HCT116 (cell line): ENCODE data around the gene LSM2. TPM values are rescaled to one million over a fixed set of nuclear protein-coding genes. Genes with fewer than 3 reads are reported as not detected.

ENCODE experiments used
- ATAC-seq: fragments of 200-7000 bp; cut with Tn5 transposase; 2 replicates; pipeline ENCODE4 v1.9.1; 2020; ENCODE audit warnings: mild to moderate bottlenecking, moderate library complexity
- BruUV-seq: library from RNA; stranded (reverse); fragments of 400-500 nt; replicated peaks from 2 replicates; lab custom pipeline; 2021; lab: Mats Ljungman, UMichigan
- CTCF ChIA-PET: fragments of 300-600 bp; sonication (Branson Sonifier 250); formaldehyde crosslinking; loops from one replicate; lab custom pipeline; 2021; ENCODE audit warnings: antibody characterized with exemption; lab: Charles Lee
- POLR2A ChIA-PET: fragments of 300-600, 350-600 bp; sonication (Branson Sonifier 250); formaldehyde crosslinking; loops from one replicate; lab custom pipeline; 2021; ENCODE audit warnings: antibody characterized with exemption; lab: Charles Lee
- RAD21 ChIA-PET, 2 experiments: fragments of 300-600 bp; sonication (Branson Sonifier 250); formaldehyde crosslinking; loops; one replicate each; lab custom pipeline; 2023; ENCODE audit warnings: low total read pairs in 2 of 2; ENCODE audit not compliant: uncharacterized antibody in 2 of 2, unreplicated experiment in 2 of 2, low non-redundant PET in 1 of 2; lab: Charles Lee
- DNase-seq: peaks from one replicate; pipeline ENCODE4 v3.0.0-alpha.2; 2010; ENCODE audit warnings: low read depth, low spot score
- H2AFZ ChIP-seq: fragments of 200-600 bp; shearing (Covaris generic), sonication (generic); 2 replicates; pipeline ENCODE4 v1.6.1; 2017; ENCODE audit warnings: low read depth, mixed run types, mixed read lengths, antibody characterized with exemption, low read length; ENCODE audit not compliant: poor library complexity, severe bottlenecking
- H3K27ac ChIP-seq: 2 replicates; pipeline ENCODE4 v1.5.1; 2012; ENCODE audit warnings: low read depth, low read length
- H3K27me3 ChIP-seq: fragments of 200-600 bp; sonication (generic); 2 replicates; pipeline ENCODE4 v1.6.1; 2016; ENCODE audit warnings: mixed run types, low read length, mixed read lengths; ENCODE audit not compliant: insufficient read depth
- H3K36me3 ChIP-seq, 2 experiments: fragments of 200-500 bp in 1 of 2; fragments of 200-600 bp in 1 of 2; sonication (Bioruptor generic) in 1 of 2; sonication (generic) in 1 of 2; 2 replicates each; pipeline versions ENCODE4 v1.5.1 to v1.6.1; 2014 to 2016; ENCODE audit warnings: low read length in 2 of 2, inconsistent platforms in 1 of 2, mixed read lengths in 1 of 2, mixed run types in 1 of 2; ENCODE audit not compliant: insufficient read depth in 2 of 2, control insufficient read depth in 1 of 2
- H3K4me1 ChIP-seq, 2 experiments: fragments of 200-600 bp in 1 of 2; sonication (generic) in 1 of 2; 2 replicates each; pipeline versions ENCODE4 v1.5.1 to v1.6.1; 2012 to 2017; ENCODE audit warnings: low read length in 2 of 2, inconsistent platforms in 1 of 2, mild to moderate bottlenecking in 1 of 2, mixed read lengths in 1 of 2, mixed run types in 1 of 2, moderate library complexity in 1 of 2; ENCODE audit not compliant: insufficient read depth in 2 of 2, control insufficient read depth in 1 of 2
- H3K4me2 ChIP-seq: fragments of 200-600 bp; sonication (generic); 2 replicates; pipeline ENCODE4 v1.6.1; 2017; ENCODE audit warnings: mixed run types, low read length, mixed read lengths
- H3K4me3 ChIP-seq, 2 experiments: fragments of 200-600 bp in 1 of 2; sonication (generic) in 1 of 2; replicated peaks in 1 of 2; 2 replicates each; pipeline ENCODE4 v1.5.1; 2011 to 2016; ENCODE audit warnings: low read length in 2 of 2, control low read depth in 1 of 2, low read depth in 1 of 2, mild to moderate bottlenecking in 1 of 2, mixed read lengths in 1 of 2, mixed run types in 1 of 2
- H3K79me2 ChIP-seq: fragments of 200-600 bp; sonication (generic); 2 replicates; pipeline ENCODE4 v1.6.1; 2017; ENCODE audit warnings: mild to moderate bottlenecking, mixed run types, low read length, moderate library complexity, mixed read lengths; ENCODE audit not compliant: insufficient read depth
- H3K9ac ChIP-seq: fragments of 200-600 bp; sonication (generic); 2 replicates; pipeline ENCODE4 v1.6.1; 2016; ENCODE audit warnings: low read length, mixed read lengths
- H3K9me2 ChIP-seq: fragments of 200-600 bp; sonication (generic), shearing (Covaris generic); 2 replicates; pipeline ENCODE4 v1.6.1; 2017; ENCODE audit warnings: mixed run types, mild to moderate bottlenecking, moderate library complexity; ENCODE audit not compliant: insufficient read depth
- H3K9me3 ChIP-seq, 2 experiments: fragments of 200-500 bp in 1 of 2; fragments of 200-600 bp in 1 of 2; sonication (Bioruptor generic) in 1 of 2; sonication (generic) in 1 of 2; 2 replicates each; pipeline ENCODE4 v1.6.1; 2014 to 2017; ENCODE audit warnings: low read length in 2 of 2, mixed read lengths in 2 of 2, inconsistent platforms in 1 of 2, low read depth in 1 of 2, mild to moderate bottlenecking in 1 of 2, mixed run types in 1 of 2, moderate library complexity in 1 of 2; ENCODE audit not compliant: control insufficient read depth in 1 of 2, insufficient read depth in 1 of 2
- H4K20me1 ChIP-seq: fragments of 200-600 bp; sonication (generic), shearing (Covaris generic); 2 replicates; pipeline ENCODE4 v1.6.1; 2017; ENCODE audit warnings: mixed run types, mild to moderate bottlenecking, moderate library complexity; ENCODE audit not compliant: insufficient read depth
- CBX3 ChIP-seq: IDR thresholded peaks from 2 replicates; pipeline ENCODE4 v1.6.1; 2012; ENCODE audit warnings: low read depth
- ELF1 ChIP-seq: IDR thresholded peaks from 2 replicates; pipeline ENCODE4 v1.6.1; 2012; ENCODE audit warnings: low read depth, borderline replicate concordance
- FOSL1 ChIP-seq: IDR thresholded peaks from 2 replicates; pipeline ENCODE4 v1.6.1; 2012; ENCODE audit warnings: low read depth
- JUND ChIP-seq: IDR thresholded peaks from 2 replicates; pipeline ENCODE4 v1.6.1; 2012
- POLR2A ChIP-seq: IDR thresholded peaks from 2 replicates; pipeline ENCODE4 v1.7.0; 2011; ENCODE audit warnings: borderline replicate concordance; ENCODE audit not compliant: insufficient read depth, insufficient read length; ENCODE audit errors: extremely low read depth
- POLR2AphosphoS5 ChIP-seq: IDR thresholded peaks from 2 replicates; pipeline ENCODE4 v1.6.1; 2011; ENCODE audit warnings: mild to moderate bottlenecking, low read depth, low read length, moderate library complexity
- SIN3A ChIP-seq: IDR thresholded peaks from 2 replicates; pipeline ENCODE4 v1.6.1; 2012; ENCODE audit warnings: low read depth
- ZFX ChIP-seq: fragments of 450-650 bp; IDR thresholded peaks from 2 replicates; pipeline ENCODE4 v1.6.1; 2017
- intact Hi-C: fragments of 100-400 bp; cut with micrococcal nuclease; formaldehyde crosslinking; loops from 2 replicates; pipeline ENCODE4 v1.10.0; 2022
- total RNA-seq: library from RNA; stranded (reverse); gene quantifications from one replicate; pipeline ENCODE4 v1.2.1, GENCODE V29; 2021; ENCODE audit not compliant: unreplicated experiment
- TF ChIP-seq, protein P1 (sequence below), 3 experiments: fragments of 200-600 bp in 1 of 3; sonication (generic) in 1 of 3; IDR thresholded peaks in 2 of 3; conservative IDR thresholded peaks in 1 of 3; 2 replicates each; pipeline ENCODE4 v1.5.1; 2012 to 2017; ENCODE audit warnings: low read depth in 2 of 3, low read length in 2 of 3, antibody characterized with exemption in 1 of 3, borderline replicate concordance in 1 of 3, control low read depth in 1 of 3, mild to moderate bottlenecking in 1 of 3, mixed read lengths in 1 of 3, mixed run types in 1 of 3, moderate library complexity in 1 of 3; ENCODE audit not compliant: insufficient read depth in 1 of 3
- TF ChIP-seq, protein P2 (sequence below): IDR thresholded peaks from 2 replicates; pipeline ENCODE4 v1.6.1; 2011; ENCODE audit warnings: mild to moderate bottlenecking, low read length, moderate library complexity; ENCODE audit not compliant: insufficient replicate concordance; ENCODE audit errors: extremely low read depth

The LSM2 gene
- total RNA-seq, 1 experiment from 2014 or later = 89.7 TPM

DNA sequence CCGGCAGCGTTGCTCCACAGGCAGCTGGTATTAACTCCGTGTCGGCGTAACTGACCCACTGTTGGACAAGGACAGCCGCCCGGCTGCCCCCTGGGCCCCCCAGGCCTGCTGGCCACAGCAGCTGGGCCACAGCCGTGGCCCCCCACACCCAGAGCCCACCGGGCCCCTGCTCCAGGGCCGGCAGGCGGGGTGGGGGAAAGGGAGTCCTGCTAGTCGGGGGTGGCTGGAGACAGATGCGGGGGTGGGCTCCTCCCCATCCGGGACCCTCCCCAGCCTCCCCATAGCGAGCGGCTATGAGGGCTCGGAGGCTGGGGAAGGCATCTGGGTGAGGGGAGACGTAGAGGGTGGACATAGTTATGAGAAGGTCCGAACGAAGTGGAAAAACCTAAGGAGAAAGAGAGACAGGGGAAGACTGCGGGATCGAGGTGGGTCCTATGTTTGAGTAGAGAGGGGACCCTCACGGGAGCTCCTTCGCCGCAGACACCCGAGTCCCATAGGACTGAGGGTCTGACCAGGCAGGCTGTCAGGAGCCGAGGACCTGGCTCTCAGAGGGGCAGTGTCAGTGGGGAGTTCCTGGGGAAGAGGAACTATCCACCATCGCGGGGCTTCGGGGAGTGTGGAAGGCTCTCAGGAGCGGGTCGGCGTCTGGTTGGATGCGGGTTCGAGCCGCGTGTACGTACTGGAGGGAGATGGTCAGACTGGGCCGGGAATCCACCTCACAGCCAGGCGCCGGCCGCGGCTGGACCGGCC lies 11.7 kb downstream of the LSM2 start:
- CTCF ChIA-PET = interaction anchor here (1.1 to 1.8 kb wide), 5 partner anchors 11 to 111 kb away, joined by 3 to 16 read pairs (median 5); partner anchors contain the start of genes HSPA1B, LSM2 and VWA7
- Histone ChIP-seq H3K9me3 (no peaks in the 10 kb centered on the region), H3K27ac (peak overlapping the region; percentile 98), H3K4me1 (peaks cover 24 to 45% of the 10 kb centered on the region in 2 experiments), H3K36me3 (peaks cover 8 to 22% of the 10 kb centered on the region in 2 experiments; a peak in 3 of 4 replicates), H3K9ac (peak overlapping the region; percentile 97), H4K20me1 (no peaks in the 10 kb centered on the region), H3K9me2 (no peaks in the 10 kb centered on the region), H2AFZ (no peak overlapping the region), H3K4me3 (peak overlapping the region; percentile 70 to 93), H3K79me2 (peaks cover 52% of the 10 kb centered on the region), H3K4me2 (peak overlapping the region; percentile 99), H3K27me3 (no peaks in the 10 kb centered on the region)
- RAD21 ChIA-PET = interaction anchor here in 1 of 2 experiments (1.6 kb wide), 1 partner anchor 32 kb away, joined by 5 read pairs; the partner anchor contains the start of gene HSPA1B
- POLR2A ChIA-PET = interaction anchor here (0.6 to 2.4 kb wide), 8 partner anchors 10 to 92 kb away, joined by 3 to 19 read pairs (median 5); partner anchors contain the start of genes ABHD16A, HSPA1B, LSM2 and VWA7
- ATAC-seq (peak; percentile 49), DNase-seq (no peak)
- TF ChIP-seq ZFX = peak; percentile 22; the same call in 1 of the 2 replicates
- TF ChIP-seq, protein P1, sequence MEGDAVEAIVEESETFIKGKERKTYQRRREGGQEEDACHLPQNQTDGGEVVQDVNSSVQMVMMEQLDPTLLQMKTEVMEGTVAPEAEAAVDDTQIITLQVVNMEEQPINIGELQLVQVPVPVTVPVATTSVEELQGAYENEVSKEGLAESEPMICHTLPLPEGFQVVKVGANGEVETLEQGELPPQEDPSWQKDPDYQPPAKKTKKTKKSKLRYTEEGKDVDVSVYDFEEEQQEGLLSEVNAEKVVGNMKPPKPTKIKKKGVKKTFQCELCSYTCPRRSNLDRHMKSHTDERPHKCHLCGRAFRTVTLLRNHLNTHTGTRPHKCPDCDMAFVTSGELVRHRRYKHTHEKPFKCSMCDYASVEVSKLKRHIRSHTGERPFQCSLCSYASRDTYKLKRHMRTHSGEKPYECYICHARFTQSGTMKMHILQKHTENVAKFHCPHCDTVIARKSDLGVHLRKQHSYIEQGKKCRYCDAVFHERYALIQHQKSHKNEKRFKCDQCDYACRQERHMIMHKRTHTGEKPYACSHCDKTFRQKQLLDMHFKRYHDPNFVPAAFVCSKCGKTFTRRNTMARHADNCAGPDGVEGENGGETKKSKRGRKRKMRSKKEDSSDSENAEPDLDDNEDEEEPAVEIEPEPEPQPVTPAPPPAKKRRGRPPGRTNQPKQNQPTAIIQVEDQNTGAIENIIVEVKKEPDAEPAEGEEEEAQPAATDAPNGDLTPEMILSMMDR (IDR thresholded peaks at IDR 0.05 in 2 of 3, conservative IDR thresholded peaks at IDR 0.05 in 1 of 3; ENCODE audit: borderline replicate concordance in 1 of 3, insufficient read depth in 1 of 3, low read depth in 2 of 3, low read length in 2 of 3) = no peak
- BruUV-seq = no TSS peak
- intact Hi-C loops = no loop called here

DNA sequence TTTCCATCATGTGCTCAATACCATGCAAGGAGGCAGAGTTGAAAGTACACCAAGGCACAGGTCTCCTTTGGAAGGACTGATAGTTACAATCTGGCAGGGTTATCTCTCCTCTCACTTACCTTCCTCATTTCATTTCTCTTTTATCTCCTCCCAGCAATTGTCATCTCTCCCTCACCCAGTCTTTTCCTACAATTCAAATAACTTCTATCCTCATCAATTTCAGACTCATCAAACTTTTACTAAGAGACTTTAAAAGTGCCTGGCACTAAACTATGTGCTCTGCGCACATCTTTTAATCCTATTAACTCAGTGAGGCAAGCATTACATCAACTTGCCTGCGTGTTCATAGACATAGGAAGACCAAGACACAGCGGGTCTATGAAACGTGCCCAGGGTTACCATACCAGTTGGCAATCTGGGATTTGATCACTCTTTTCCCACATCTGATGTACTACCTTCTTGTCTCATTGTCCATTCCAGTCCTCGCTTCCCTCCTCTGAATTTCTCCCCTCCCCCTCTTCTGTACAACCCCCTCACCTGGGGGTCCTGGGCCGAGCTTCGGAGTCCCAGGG lies 12.4 kb downstream of the LSM2 start:
- Histone ChIP-seq H3K4me2 (peak overlapping the region; percentile 99), H3K27me3 (no peaks in the 10 kb centered on the region), H3K9ac (peak overlapping the region; percentile 97), H3K36me3 (peaks cover 7 to 25% of the 10 kb centered on the region in 2 experiments; a peak in 3 of 4 replicates), H3K79me2 (peaks cover 58% of the 10 kb centered on the region), H3K4me3 (peak overlapping the region; percentile 70 to 93), H3K9me2 (no peaks in the 10 kb centered on the region), H3K4me1 (peaks cover 24 to 45% of the 10 kb centered on the region in 2 experiments), H3K27ac (peak overlapping the region; percentile 98), H4K20me1 (0 out of 2 replicates have a peak, but pooled peaks cover under 1% of the 10 kb centered on the region), H2AFZ (no peak overlapping the region), H3K9me3 (no peaks in the 10 kb centered on the region)
- BruUV-seq = TSS peak; percentile 51
- intact Hi-C loops = no loop called here
- ChIA-PET CTCF (interaction anchor here (1.8 kb wide), 2 partner anchors 12 to 25 kb away, joined by 7 to 16 read pairs; partner anchors contain the start of gene LSM2), RAD21 (no interaction called here), POLR2A (interaction anchor here (0.6 to 2.4 kb wide), 2 partner anchors 12 to 33 kb away, joined by 3 to 19 read pairs; partner anchors contain the start of genes HSPA1B and LSM2)
- TF ChIP-seq CBX3 (no peak), POLR2A (no peak), SIN3A (no peak; the same call in 1 of the 2 replicates), ELF1 (no peak), POLR2AphosphoS5 (no peak), JUND (no peak), FOSL1 (no peak)
- TF ChIP-seq, protein P2, sequence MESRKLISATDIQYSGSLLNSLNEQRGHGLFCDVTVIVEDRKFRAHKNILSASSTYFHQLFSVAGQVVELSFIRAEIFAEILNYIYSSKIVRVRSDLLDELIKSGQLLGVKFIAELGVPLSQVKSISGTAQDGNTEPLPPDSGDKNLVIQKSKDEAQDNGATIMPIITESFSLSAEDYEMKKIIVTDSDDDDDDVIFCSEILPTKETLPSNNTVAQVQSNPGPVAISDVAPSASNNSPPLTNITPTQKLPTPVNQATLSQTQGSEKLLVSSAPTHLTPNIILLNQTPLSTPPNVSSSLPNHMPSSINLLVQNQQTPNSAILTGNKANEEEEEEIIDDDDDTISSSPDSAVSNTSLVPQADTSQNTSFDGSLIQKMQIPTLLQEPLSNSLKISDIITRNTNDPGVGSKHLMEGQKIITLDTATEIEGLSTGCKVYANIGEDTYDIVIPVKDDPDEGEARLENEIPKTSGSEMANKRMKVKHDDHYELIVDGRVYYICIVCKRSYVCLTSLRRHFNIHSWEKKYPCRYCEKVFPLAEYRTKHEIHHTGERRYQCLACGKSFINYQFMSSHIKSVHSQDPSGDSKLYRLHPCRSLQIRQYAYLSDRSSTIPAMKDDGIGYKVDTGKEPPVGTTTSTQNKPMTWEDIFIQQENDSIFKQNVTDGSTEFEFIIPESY = no peak
- DNase-seq (no peak), ATAC-seq (no peak)
